Fibroblast of villous mesenchyme (primary cell): ENCODE measurements around the gene RYR2. TPM values are rescaled to one million over a fixed set of nuclear protein-coding genes. Genes with fewer than 3 reads are reported as not detected.

Source experiments
- DNase-seq: peaks from one replicate; pipeline ENCODE4 v3.0.0-alpha.2; 2010; ENCODE audit warnings: low read depth
- H3K4me3 ChIP-seq: 2 replicates; pipeline ENCODE4 v1.5.1; 2011; ENCODE audit warnings: low read depth, mild to moderate bottlenecking, low read length
- total RNA-seq: library from RNA; depleted of rRNA; stranded (reverse); fragments of >200 nt; gene quantifications from 2 replicates; pipeline ENCODE4 v1.2.3, GENCODE V29; 2012
- TF ChIP-seq, protein P1 (sequence below): IDR thresholded peaks from 2 replicates; pipeline ENCODE4 v1.5.1; 2012; ENCODE audit warnings: low read depth, mild to moderate bottlenecking, low read length; ENCODE audit not compliant: insufficient read depth

RYR2 gene
- total RNA-seq, 1 donor: not detected

DNA sequence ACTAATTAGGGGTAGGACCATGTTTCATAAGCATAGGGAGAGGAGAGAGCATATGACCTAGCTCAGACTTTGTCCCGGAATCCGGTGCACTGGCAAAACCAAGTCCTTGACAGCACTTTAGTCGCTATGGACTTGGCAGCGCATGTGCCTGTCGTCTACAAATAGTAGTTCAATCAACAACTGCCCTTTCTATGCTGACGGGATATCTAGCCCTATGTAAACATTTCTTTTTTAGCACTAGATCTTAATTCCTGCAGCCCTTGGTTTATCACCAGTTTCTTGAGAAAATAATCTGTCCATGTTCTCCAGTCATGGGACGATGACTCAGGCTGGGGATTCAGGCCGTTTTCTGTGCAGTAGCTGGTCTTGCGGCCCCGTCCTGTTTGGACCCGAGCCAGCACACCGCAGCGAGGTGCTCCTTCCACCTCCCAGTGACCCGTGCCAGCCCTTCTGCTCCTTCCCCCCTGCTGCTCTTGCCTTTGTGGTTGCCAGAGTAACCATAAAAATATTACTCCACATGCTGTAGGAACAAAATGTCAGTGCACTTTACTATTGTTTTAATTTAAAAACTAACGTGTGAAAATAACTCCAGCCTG lies 29.1 kb upstream of the RYR2 start:
- no peak overlapping the region for H3K4me3 ChIP-seq
- TF ChIP-seq, protein P1, sequence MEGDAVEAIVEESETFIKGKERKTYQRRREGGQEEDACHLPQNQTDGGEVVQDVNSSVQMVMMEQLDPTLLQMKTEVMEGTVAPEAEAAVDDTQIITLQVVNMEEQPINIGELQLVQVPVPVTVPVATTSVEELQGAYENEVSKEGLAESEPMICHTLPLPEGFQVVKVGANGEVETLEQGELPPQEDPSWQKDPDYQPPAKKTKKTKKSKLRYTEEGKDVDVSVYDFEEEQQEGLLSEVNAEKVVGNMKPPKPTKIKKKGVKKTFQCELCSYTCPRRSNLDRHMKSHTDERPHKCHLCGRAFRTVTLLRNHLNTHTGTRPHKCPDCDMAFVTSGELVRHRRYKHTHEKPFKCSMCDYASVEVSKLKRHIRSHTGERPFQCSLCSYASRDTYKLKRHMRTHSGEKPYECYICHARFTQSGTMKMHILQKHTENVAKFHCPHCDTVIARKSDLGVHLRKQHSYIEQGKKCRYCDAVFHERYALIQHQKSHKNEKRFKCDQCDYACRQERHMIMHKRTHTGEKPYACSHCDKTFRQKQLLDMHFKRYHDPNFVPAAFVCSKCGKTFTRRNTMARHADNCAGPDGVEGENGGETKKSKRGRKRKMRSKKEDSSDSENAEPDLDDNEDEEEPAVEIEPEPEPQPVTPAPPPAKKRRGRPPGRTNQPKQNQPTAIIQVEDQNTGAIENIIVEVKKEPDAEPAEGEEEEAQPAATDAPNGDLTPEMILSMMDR: no peak
- DNase-seq: peak; percentile 53

DNA sequence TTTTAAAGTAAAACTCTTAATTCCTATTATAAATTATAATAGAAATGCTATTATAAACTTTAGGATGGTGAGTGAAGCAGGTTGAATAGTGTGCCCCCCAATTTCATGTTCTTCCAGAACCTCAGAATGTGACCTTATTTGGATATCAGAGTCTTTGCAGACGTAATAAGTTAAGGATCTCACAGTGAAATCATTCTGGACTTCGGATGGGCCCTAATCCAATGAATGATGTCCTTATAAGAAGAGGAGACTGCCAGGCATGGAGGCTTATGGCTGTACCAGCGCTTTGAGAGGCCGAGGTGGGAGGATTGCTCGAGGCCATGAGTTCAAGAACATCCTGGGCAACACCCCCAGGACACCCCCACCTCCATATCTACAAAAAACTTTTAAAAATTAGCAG lies 28.4 kb upstream of the RYR2 start:
- no peak overlapping the region for H3K4me3 ChIP-seq
- DNase-seq: no peak
- TF ChIP-seq, protein P1: no peak

DNA sequence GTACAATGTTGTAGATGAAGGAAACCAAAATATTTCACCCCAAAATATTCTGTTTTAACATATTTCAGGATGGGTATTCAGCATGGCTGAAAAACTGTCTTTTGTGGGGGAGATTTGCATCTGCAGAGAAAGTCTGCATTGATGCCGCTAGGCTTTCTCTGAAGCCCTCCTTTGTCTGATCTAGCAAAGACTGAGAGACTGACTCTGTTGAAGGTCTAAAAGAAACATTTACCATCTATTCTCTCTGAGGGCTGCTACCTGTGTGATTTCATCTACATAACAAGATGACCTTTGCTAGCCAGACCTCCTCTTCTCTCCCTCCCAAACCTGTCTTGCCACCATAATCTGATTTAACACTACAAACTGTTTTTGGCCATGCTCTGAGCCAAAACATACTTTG lies 25.4 kb upstream of the RYR2 start:
- DNase-seq: no peak
- TF ChIP-seq, protein P1: no peak
- no peak overlapping the region for H3K4me3 ChIP-seq

DNA sequence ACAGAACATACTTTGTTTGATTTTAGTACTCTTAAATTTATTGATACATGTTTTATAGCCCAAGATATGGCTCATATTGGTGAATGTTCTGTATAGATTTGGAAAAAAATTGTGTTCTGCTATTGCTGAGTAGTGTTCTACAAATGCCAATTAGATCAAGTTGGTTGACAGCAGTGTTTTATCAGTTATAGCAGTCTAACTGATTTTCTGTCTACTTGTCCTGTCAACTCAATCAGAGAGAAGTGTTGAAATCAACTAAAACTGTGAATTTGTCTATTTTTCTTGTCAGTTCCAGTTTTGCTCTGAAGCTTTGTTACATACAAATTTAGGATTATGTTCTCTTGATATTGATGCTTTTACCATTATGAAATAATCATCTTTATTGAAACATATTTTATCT lies 23.1 kb upstream of the RYR2 start:
- TF ChIP-seq, protein P1: no peak
- no peak for DNase-seq
- H3K4me3 ChIP-seq: no peak overlapping the region

DNA sequence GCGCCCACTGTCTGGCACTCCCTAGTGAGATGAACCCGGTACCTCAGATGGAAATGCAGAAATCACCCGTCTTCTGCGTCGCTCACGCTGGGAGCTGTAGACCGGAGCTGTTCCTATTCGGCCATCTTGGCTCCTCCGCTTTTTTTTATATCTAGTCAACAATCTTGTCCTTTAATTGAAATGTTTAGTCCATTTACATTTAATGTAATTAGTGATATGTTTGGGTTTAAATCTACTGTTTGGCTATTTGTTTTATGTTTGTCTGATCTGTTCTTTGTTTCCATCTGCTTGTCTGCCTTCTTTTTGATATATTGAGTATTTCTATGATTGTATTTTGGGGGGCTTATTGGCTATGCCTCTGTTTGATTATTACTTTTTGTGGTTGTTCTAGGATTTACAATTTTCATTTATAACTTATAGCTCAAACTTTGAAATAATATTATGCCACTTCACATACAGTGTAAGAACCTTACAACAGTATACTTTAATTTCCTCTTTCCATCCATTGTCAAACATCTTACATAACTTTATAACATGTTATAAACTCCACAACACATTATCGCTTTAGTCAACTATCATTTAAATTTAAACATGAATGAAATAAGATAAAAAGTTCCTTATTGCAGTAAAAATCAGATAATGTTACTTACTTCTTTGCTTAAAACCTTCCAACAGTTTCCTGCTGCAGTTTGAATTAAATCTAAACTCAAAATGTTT lies 16.5 kb upstream of the RYR2 start:
- no peak for DNase-seq

DNA sequence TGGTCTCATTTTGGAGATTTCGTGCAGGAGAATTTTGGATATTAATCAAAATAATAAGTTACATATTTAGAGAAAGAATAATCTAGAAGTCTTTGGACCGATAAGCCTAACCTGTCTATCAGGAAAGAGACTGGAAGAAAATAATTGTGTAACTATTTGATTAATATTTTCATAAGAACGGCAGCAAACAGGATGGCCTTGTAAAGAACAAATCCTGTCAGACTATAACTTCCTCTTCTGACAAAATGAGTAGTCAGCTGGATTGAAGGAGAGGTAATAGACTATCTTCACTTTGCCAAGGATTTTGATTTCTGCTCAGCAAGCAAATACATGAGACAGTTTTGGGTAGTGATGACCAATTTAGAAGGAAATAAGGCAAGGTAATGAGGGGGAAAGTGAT lies 12.7 kb upstream of the RYR2 start:
- H3K4me3 ChIP-seq: no peak overlapping the region
- no peak for DNase-seq
- TF ChIP-seq, protein P1: no peak

More for the DNA sequence above, 16.5 kb upstream of the RYR2 start:
- no peak overlapping the region for H3K4me3 ChIP-seq
- TF ChIP-seq, protein P1: no peak
